Transverse colon (tissue), 4 donors: ENCODE data around the gene SPTBN2. TPM values are rescaled to one million over a fixed set of nuclear protein-coding genes. Genes with fewer than 3 reads are reported as not detected.
A peak's percentile ranks its signal among the peaks of the same experiment; 100 is the strongest.

Experiments used
- DNase-seq: peaks from one replicate; pipeline ENCODE4 v3.0.0-alpha.2; 2019
- H3K27ac ChIP-seq, 4 donors: fragments of 200-600 bp; sonication (generic); 2 replicates each; pipeline ENCODE4 v1.5.1; 2016 to 2018; ENCODE audit warnings: inconsistent platforms in 4 of 4
- H3K27me3 ChIP-seq: fragments of 200-600 bp; sonication (generic); 2 replicates; pipeline ENCODE4 v1.5.1; 2017; ENCODE audit warnings: inconsistent platforms
- H3K36me3 ChIP-seq, 4 donors: fragments of 200-600 bp; sonication (generic); 2 replicates each; pipeline ENCODE4 v1.5.1; 2017 to 2019; ENCODE audit warnings: inconsistent platforms in 4 of 4
- H3K4me1 ChIP-seq, 4 donors: fragments of 200-600 bp; sonication (generic); 2 replicates each; pipeline ENCODE4 v1.5.1; 2017 to 2020; ENCODE audit warnings: inconsistent platforms in 4 of 4
- H3K4me3 ChIP-seq, 4 donors: fragments of 200-600 bp; sonication (generic); 1 replicate in 1 of 4; 2 replicates in 3 of 4; pipeline versions ENCODE4 v1.5.1 to v1.6.1; 2017 to 2019; ENCODE audit warnings: inconsistent platforms in 4 of 4
- H3K9me3 ChIP-seq, 2 donors: fragments of 200-600 bp; sonication (generic); 2 replicates each; pipeline ENCODE4 v1.5.1; 2017 to 2019; ENCODE audit warnings: inconsistent platforms in 2 of 2
- EP300 ChIP-seq: sonication (generic); formaldehyde crosslinking; IDR thresholded peaks from one replicate; pipeline ENCODE4 v1.6.1; 2017; ENCODE audit warnings: antibody characterized with exemption, low read depth
- POLR2A ChIP-seq: fragments of 450-650 bp; IDR thresholded peaks from one replicate; pipeline ENCODE4 v1.6.1; 2016; ENCODE audit warnings: antibody characterized with exemption, mild to moderate bottlenecking, moderate library complexity
- POLR2AphosphoS5 ChIP-seq, 3 donors: sonication (generic); formaldehyde crosslinking; IDR thresholded peaks; one replicate each; pipeline ENCODE4 v1.6.1; 2016; ENCODE audit warnings: antibody characterized with exemption in 3 of 3
- WGBS, 2 donors: methylation state at CpG; one replicate each; pipeline ENCODE4 v1.1.5; 2018; ENCODE audit warnings: low coverage in 1 of 2; 5-methylcytosine and 5-hydroxymethylcytosine counted together
- in situ Hi-C, 4 donors: fragments of 200-750 bp; cut with MboI; loops; one replicate each; pipeline versions ENCODE4 v1.15.0 to v1.15.1; 2017; ENCODE audit warnings: low sequenced_read_pairs in 3 of 4, low pct_ligation_motif_present in 1 of 4, low pct_unique_long_range_greater_than_20kb in 1 of 4
- intact Hi-C: fragments of 100-400 bp; cut with DNase I; formaldehyde crosslinking; loops from one replicate; pipeline ENCODE4 v1.15.1; 2023; ENCODE audit warnings: low total_unique reads
- total RNA-seq, 4 donors: library from RNA; depleted of rRNA; stranded (reverse); fragments of >200 nt; gene quantifications; one replicate each; pipeline ENCODE4 v1.1.0, GENCODE V29; 2016
- TF ChIP-seq, protein P1 (sequence below), 5 experiments: fragments of 200-600 bp in 3 of 5; fragments of 450-650 bp in 2 of 5; sonication (generic) in 3 of 5; IDR thresholded peaks; 1 replicate in 2 of 5; 2 replicates in 3 of 5; pipeline ENCODE4 v1.5.1; 2016 to 2017; ENCODE audit warnings: antibody characterized with exemption in 5 of 5, inconsistent platforms in 3 of 5, mild to moderate bottlenecking in 2 of 5, moderate library complexity in 1 of 5

Gene SPTBN2
- total RNA-seq, 4 donors from 2014 or later = 0.75 to 2.2 (median 1.6) TPM

DNA sequence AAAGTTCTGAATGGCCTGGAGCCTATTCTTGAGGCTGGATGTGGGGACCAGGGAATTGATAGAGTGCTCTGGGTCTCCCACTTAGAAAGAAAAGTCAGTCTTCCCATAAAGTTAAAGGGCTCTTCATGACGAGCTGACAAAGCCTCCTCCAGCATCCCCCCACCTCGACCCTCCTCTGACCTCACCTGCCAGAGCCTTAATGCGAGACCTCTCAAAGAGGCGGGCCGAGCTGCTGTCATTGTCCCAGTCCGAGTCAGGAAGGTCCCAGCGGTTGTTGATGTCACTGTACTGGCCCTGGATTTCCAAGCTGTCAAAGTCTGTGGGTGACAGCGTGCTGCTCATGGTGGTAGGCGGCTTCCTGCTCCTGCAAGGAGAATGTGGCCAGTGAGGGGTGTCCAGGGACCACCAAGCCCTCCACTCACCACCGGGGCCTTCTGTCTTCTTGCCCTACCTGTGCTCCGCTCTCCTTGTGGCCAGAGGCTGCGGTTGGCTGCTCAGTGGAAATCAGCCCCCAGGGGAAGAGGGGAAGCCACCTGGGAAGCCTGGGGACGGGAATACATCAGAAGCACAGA lies 8.0 kb downstream of the SPTBN2 start:
- intact Hi-C loops = no loop called here
- no peak for TF ChIP-seq POLR2AphosphoS5 (IDR thresholded peaks at IDR 0.05)
- TF ChIP-seq, protein P1, sequence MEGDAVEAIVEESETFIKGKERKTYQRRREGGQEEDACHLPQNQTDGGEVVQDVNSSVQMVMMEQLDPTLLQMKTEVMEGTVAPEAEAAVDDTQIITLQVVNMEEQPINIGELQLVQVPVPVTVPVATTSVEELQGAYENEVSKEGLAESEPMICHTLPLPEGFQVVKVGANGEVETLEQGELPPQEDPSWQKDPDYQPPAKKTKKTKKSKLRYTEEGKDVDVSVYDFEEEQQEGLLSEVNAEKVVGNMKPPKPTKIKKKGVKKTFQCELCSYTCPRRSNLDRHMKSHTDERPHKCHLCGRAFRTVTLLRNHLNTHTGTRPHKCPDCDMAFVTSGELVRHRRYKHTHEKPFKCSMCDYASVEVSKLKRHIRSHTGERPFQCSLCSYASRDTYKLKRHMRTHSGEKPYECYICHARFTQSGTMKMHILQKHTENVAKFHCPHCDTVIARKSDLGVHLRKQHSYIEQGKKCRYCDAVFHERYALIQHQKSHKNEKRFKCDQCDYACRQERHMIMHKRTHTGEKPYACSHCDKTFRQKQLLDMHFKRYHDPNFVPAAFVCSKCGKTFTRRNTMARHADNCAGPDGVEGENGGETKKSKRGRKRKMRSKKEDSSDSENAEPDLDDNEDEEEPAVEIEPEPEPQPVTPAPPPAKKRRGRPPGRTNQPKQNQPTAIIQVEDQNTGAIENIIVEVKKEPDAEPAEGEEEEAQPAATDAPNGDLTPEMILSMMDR (IDR thresholded peaks at IDR 0.05) = no peak
- no peak for TF ChIP-seq POLR2A
- TF ChIP-seq EP300 = no peak
- H3K27me3 ChIP-seq = peaks cover 12% of the 10 kb centered on the region
- no peaks in the 10 kb centered on the region for H3K9me3 ChIP-seq
- H3K4me1 ChIP-seq = peaks cover 0 to 21% (median 10%) of the 10 kb centered on the region in 4 donors
- no peak overlapping the region for H3K4me3 ChIP-seq
- WGBS, 2 donors = 86% methylated on average over 13 of the region's 13 CpGs; no CpG with 5 or more reads in 1 of the 2 donors
- peak overlapping the region in 1 of 4 donors; percentile 36 for H3K27ac ChIP-seq
- in situ Hi-C loops = loop anchor here in 1 of 4 donors (25.0 kb wide), 1 partner anchor 291 kb away; the partner anchor contains the start of gene SYT12
- no peak for DNase-seq
- H3K36me3 ChIP-seq = no peaks in the 10 kb centered on the region

DNA sequence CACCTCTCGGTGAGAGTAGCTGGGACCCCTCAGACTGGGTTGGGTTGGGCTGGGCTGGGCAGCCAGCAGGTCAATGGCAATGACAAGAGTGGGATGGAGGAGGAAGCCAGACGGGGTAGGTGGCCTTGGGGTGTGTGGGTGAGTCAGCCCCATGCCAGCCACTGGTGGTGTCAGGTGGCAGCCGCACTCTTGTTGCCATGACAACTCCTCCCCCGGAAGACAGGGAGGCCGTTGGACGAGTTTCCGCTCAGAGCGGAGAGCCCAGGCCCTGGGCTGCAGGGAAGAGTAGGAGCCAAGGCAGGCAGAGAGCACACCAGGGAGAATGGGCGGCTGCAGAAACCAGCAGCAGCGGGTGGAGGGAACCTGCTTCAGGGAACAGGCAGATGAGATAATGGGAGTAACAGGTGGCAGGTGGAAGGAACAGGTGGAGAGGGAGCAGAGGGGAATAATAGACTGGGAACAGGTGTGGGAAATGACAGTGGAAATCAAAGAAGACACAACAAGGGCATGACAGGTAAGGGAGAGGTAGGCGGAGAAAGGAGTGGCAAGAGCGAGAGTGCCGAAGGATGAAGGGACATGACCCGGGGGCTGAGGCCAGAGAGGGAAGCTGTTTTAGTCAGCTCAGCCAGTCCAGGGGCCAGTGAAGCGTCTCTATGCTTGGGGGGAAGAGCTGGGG lies 8.7 kb downstream of the SPTBN2 start:
- peak overlapping the region in 1 of 4 donors; percentile 36 for H3K27ac ChIP-seq
- intact Hi-C loops (no loop called here), in situ Hi-C loops (loop anchor here in 1 of 4 donors (25.0 kb wide), 1 partner anchor 292 kb away; the partner anchor contains the start of gene SYT12)

DNA sequence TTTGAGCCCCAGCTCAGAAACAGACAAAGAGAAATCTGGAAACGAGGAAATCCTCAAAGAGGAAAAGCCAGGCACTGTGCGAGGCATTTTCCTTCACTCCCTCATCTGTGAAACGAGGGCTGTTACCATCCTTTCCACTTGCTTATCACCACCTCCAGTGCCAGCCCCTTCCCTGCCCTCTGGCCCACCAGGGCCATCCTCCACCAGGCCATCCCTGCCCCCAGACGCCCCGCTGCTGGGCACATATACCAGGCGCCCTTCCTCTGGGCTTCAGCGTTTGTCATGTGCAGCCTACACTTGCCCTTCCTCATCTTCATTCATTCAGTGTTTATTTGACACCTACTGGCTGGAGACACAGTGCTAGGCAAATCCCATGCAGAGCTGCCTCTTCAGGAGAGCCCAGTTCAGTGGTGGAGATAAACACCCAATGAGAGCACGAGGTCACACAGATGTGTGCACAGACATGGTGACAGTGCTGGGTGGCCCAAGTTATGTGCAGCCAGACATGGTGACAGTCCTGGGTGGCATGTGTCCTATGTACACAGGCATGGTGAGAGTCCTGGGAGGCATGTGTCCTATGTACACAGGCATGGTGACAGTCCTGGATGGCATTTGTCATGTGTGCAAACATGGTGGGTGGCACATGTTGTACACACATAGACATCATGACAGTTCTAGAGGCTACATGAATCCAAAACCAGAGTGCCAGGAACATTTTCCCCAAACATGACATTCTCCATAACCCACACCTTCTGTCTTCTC lies 9.7 kb downstream of the SPTBN2 start:
- 70% methylated on average over 8 of the region's 8 CpGs; no CpG with 5 or more reads in 1 of the 2 donors for WGBS, 2 donors
- TF ChIP-seq EP300 (no peak), POLR2A (no peak), POLR2AphosphoS5 (IDR thresholded peaks at IDR 0.05) (no peak)
- TF ChIP-seq, protein P1 (IDR thresholded peaks at IDR 0.05) = no peak
- H3K36me3 ChIP-seq = no peaks in the 10 kb centered on the region
- in situ Hi-C loops (loop anchor here in 1 of 4 donors (25.0 kb wide), 1 partner anchor 293 kb away; the partner anchor contains the start of gene SYT12), intact Hi-C loops (no loop called here)
- peaks cover 0 to 21% (median 10%) of the 10 kb centered on the region in 4 donors for H3K4me1 ChIP-seq
- DNase-seq = no peak
- H3K27me3 ChIP-seq = no peaks in the 10 kb centered on the region
- no peak overlapping the region for H3K4me3 ChIP-seq
- no peaks in the 10 kb centered on the region for H3K9me3 ChIP-seq
- peak overlapping the region in 1 of 4 donors; percentile 36 for H3K27ac ChIP-seq

More for the DNA sequence above, 8.7 kb downstream of the SPTBN2 start:
- H3K4me1 ChIP-seq = peaks cover 0 to 21% (median 10%) of the 10 kb centered on the region in 4 donors
- H3K36me3 ChIP-seq = no peaks in the 10 kb centered on the region
- peak; percentile 51 for DNase-seq
- TF ChIP-seq EP300 (no peak), POLR2A (peak; percentile 11), POLR2AphosphoS5 (IDR thresholded peaks at IDR 0.05) (peak; percentile 39 to 80 (median 46))
- TF ChIP-seq, protein P1 (IDR thresholded peaks at IDR 0.05) = no peak
- 48 to 58% methylated on average over 5 to 15 of the region's 15 CpGs for WGBS, 2 donors
- no peaks in the 10 kb centered on the region for H3K9me3 ChIP-seq
- peaks cover 7% of the 10 kb centered on the region for H3K27me3 ChIP-seq
- no peak overlapping the region for H3K4me3 ChIP-seq
